T-cell (primary cell): ENCODE data around the gene CCDC137. TPM values are rescaled to one million over a fixed set of nuclear protein-coding genes. Genes with fewer than 3 reads are reported as not detected.

ENCODE experiments used
- ATAC-seq, 4 experiments: fragments of 200-7000 bp in 3 of 4; fragments of 150-1000 bp in 1 of 4; cut with Tn5 transposase; replicated peaks in 1 of 4; 1 replicate in 3 of 4; 2 replicates in 1 of 4; pipeline ENCODE4 v1.10.0; 2021; ENCODE audit warnings: moderate library complexity in 3 of 4, mild to moderate bottlenecking in 2 of 4, moderate number of reproducible peaks in 1 of 4
- CTCF ChIA-PET, 2 donors: fragments of 300-600 bp; sonication (Branson Sonifier 250); formaldehyde crosslinking; loops; one replicate each; lab custom pipeline; 2022; ENCODE audit warnings: antibody characterized with exemption in 2 of 2; lab: Charles Lee
- POLR2A ChIA-PET, 2 donors: fragments of 300-600 bp; sonication (Branson Sonifier 250); formaldehyde crosslinking; loops; one replicate each; lab custom pipeline; 2022; ENCODE audit warnings: antibody characterized with exemption in 2 of 2; lab: Charles Lee
- DNase-seq, 35 experiments: peaks; one replicate each; pipeline versions ENCODE4 v3.0.0 to v3.0.0-alpha.2; 2013 to 2023
- H3K27ac ChIP-seq: one replicate; pipeline ENCODE4 v1.5.1; 2013; ENCODE audit warnings: low read length
- H3K27me3 ChIP-seq, 2 experiments: replicated peaks in 1 of 2; 1 replicate in 1 of 2; 2 replicates in 1 of 2; pipeline versions ENCODE4 v1.6.1 to v1.7.0; 2013; ENCODE audit warnings: low read length in 1 of 2, mixed read lengths in 1 of 2; ENCODE audit not compliant: control insufficient read depth in 2 of 2, insufficient read depth in 2 of 2; ENCODE audit errors: extremely low read depth in 1 of 2
- H3K36me3 ChIP-seq, 2 donors: 1 replicate in 1 of 2; 2 replicates in 1 of 2; pipeline versions ENCODE4 v1.6.1 to v1.7.0; 2013; ENCODE audit warnings: low read length in 1 of 2; ENCODE audit not compliant: control insufficient read depth in 2 of 2, insufficient read depth in 1 of 2; ENCODE audit errors: extremely low read depth in 1 of 2
- H3K4me1 ChIP-seq, 2 experiments: 1 replicate in 1 of 2; 2 replicates in 1 of 2; pipeline versions ENCODE4 v1.6.1 to v1.7.0; 2013; ENCODE audit warnings: low read length in 2 of 2, mixed read lengths in 1 of 2; ENCODE audit not compliant: insufficient read depth in 2 of 2, control insufficient read depth in 1 of 2; ENCODE audit errors: extremely low read depth in 1 of 2
- H3K4me3 ChIP-seq, 2 donors: 1 replicate in 1 of 2; 2 replicates in 1 of 2; pipeline versions ENCODE4 v1.5.1 to v1.7.0; 2013; ENCODE audit warnings: mild to moderate bottlenecking in 2 of 2, low read length in 1 of 2, moderate library complexity in 1 of 2; ENCODE audit not compliant: control insufficient read depth in 1 of 2; ENCODE audit errors: extremely low read depth in 1 of 2
- H3K9me3 ChIP-seq: 2 replicates; pipeline ENCODE4 v1.7.0; 2013
- H3K27ac Mint-ChIP-seq, 2 donors: one replicate each; pipeline ENCODE4 v1.8.0; 2020 to 2021; ENCODE audit warnings: mild to moderate bottlenecking in 2 of 2, mixed read lengths in 2 of 2
- H3K27me3 Mint-ChIP-seq, 2 donors: one replicate each; pipeline ENCODE4 v1.8.0; 2021 to 2022; ENCODE audit warnings: mixed read lengths in 2 of 2
- H3K36me3 Mint-ChIP-seq: one replicate; pipeline ENCODE4 v1.8.0; 2021; ENCODE audit warnings: mixed read lengths
- H3K4me1 Mint-ChIP-seq, 3 donors: one replicate each; pipeline ENCODE4 v1.8.0; 2020 to 2022; ENCODE audit warnings: mixed read lengths in 3 of 3, mild to moderate bottlenecking in 1 of 3
- H3K4me3 Mint-ChIP-seq, 3 donors: one replicate each; pipeline ENCODE4 v1.8.0; 2020 to 2022; ENCODE audit warnings: mild to moderate bottlenecking in 3 of 3, mixed read lengths in 3 of 3, moderate library complexity in 3 of 3
- H3K9me3 Mint-ChIP-seq, 3 donors: one replicate each; pipeline ENCODE4 v1.8.0; 2020 to 2022; ENCODE audit warnings: mixed read lengths in 3 of 3
- WGBS: methylation state at CpG from one replicate; pipeline ENCODE4 v1.1.5; 2013; ENCODE audit warnings: missing lambda C conversion rate; ENCODE audit not compliant: insufficient coverage; 5-methylcytosine and 5-hydroxymethylcytosine counted together
- total RNA-seq, 35 experiments: library from RNA in 6 of 35; stranded (reverse) in 6 of 35; fragments of 120-200 nt in 1 of 35; gene quantifications; one replicate each; pipeline versions ENCODE4 v1.2.1 to v1.2.4 and lab custom pipeline; 2013 to 2026

The CCDC137 gene
- total RNA-seq, 5 donors from 2014 or later (not counting 1 experiment from before 2014, with no cell fraction given), result 15.9 to 33.9 (median 30.0) TPM

DNA sequence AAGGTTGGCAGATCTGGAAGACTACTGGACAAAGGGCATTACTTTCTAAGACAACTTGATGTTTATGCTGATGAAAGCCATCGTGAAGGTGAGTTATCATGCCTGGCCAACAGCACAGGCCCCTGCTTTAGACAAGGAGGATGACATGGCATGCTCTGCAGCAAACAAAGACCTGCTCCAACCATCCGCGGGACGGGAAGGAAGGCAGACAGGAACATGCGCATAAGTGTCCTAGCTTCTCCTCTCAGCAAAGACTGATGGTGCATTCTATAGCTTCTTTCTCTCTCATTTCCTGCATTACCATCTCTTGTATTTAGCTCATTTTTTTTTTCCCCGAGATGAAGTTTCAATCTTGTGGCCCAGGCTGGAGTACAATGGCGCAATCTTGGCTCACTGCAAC is 35.1 kb upstream of the CCDC137 start:
- H3K27ac ChIP-seq, result no peak overlapping the region
- ATAC-seq (no peak), DNase-seq (no peak)
- peaks cover 4 to 27% of the 10 kb centered on the region in 2 donors for H3K36me3 ChIP-seq
- H3K27me3 ChIP-seq, result no peaks in the 10 kb centered on the region
- ChIA-PET POLR2A (interaction anchor here in 1 of 2 donors (0.5 kb wide), 1 partner anchor 16 kb away, joined by 10 read pairs; no protein-coding TSS in a partner anchor), CTCF (no interaction called here)
- Mint-ChIP-seq H3K4me1 (peaks cover 14 to 28% (median 28%) of the 10 kb centered on the region in 3 donors), H3K4me3 (no peak overlapping the region), H3K9me3 (no peaks in the 10 kb centered on the region), H3K27ac (no peak overlapping the region), H3K36me3 (peaks cover 14% of the 10 kb centered on the region), H3K27me3 (no peaks in the 10 kb centered on the region)
- no peak overlapping the region for H3K4me3 ChIP-seq
- H3K9me3 ChIP-seq, result no peaks in the 10 kb centered on the region
- peaks cover 8 to 25% of the 10 kb centered on the region in 2 experiments for H3K4me1 ChIP-seq
- 98% methylated on average over 5 of the region's 7 CpGs for WGBS

DNA sequence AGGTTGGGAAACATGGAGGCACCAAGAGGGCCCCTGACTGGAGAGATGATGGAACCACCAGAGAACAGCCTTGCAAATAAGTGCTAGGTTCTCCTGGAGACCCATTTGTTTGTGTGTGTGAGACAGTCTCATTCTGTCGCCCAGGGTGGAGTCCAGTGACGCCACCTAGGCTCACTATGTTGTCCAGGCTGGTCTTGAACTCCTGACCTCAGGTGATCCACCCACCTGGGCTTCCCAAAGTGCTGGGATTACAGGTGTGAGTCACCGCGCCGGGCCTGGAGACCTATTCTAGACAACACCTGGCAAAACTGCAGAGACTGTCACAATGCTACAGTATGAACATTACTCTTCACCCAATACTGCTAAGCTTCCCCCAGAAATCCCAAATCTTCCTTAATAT is 31.1 kb upstream of the CCDC137 start:
- H3K27me3 Mint-ChIP-seq, result no peaks in the 10 kb centered on the region
- DNase-seq, result no peak
- H3K36me3 Mint-ChIP-seq, result peaks cover 3% of the 10 kb centered on the region
- peak overlapping the region in 1 of 2 donors; percentile 16 for H3K27ac Mint-ChIP-seq
- Histone ChIP-seq H3K4me1 (peaks cover 10 to 30% of the 10 kb centered on the region in 2 experiments), H3K27ac (no peak overlapping the region), H3K4me3 (no peak overlapping the region), H3K27me3 (no peaks in the 10 kb centered on the region), H3K36me3 (peaks cover 0 to 6% of the 10 kb centered on the region in 2 donors), H3K9me3 (no peaks in the 10 kb centered on the region)
- H3K4me1 Mint-ChIP-seq, result peaks cover 12 to 35% (median 33%) of the 10 kb centered on the region in 3 donors
- H3K9me3 Mint-ChIP-seq, result no peaks in the 10 kb centered on the region
- 87% methylated on average over 2 of the region's 5 CpGs for WGBS
- ChIA-PET CTCF (no interaction called here), POLR2A (no interaction called here)
- peak overlapping the region; percentile 85 to 94 (median 94) for H3K4me3 Mint-ChIP-seq
- no peak for ATAC-seq

DNA sequence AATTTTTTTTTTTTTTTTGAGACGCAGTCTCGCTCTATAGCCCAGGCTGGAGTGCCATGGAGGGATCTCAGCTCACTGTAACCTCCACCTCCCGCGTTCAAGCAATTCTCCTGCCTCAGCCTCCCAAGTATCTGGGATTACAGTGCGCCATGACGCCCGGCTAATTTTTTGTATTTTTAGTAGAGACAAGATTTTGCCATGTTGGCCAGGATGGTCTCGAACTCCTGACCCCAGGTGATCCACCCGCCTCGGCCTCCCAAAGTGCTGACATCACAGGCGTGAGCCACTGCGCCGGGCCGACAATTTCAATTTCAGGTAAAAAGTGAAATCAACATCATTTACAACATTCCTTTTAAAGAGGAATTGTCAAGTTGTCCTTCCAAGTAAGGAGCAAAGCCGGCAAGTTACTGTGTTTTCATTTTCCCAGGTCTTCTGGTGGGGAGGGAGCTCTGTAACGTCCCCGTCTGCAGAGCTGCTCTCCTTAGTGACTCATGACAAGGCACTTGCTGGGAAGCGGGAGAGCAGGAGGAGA is 30.5 kb upstream of the CCDC137 start:
- Histone ChIP-seq H3K4me3 (peak overlapping the region; percentile 87 to 92), H3K36me3 (peaks cover 0 to 3% of the 10 kb centered on the region in 2 donors), H3K9me3 (no peaks in the 10 kb centered on the region), H3K27me3 (no peaks in the 10 kb centered on the region), H3K4me1 (peaks cover 10 to 30% of the 10 kb centered on the region in 2 experiments), H3K27ac (peak overlapping the region; percentile 39)
- WGBS, result 38% methylated on average over 8 of the region's 18 CpGs
- ATAC-seq (no peak), DNase-seq (peak in 1 of 35 experiments; percentile 14)
- CTCF ChIA-PET, result no interaction called here
- H3K4me1 Mint-ChIP-seq, result peaks cover 12 to 35% (median 33%) of the 10 kb centered on the region in 3 donors
- peak overlapping the region; percentile 88 for H3K27ac Mint-ChIP-seq
- no peaks in the 10 kb centered on the region for H3K9me3 Mint-ChIP-seq
- no peaks in the 10 kb centered on the region for H3K27me3 Mint-ChIP-seq
- peak overlapping the region; percentile 85 to 94 (median 94) for H3K4me3 Mint-ChIP-seq
- peaks cover 3% of the 10 kb centered on the region for H3K36me3 Mint-ChIP-seq
- POLR2A ChIA-PET, result no interaction called here

DNA sequence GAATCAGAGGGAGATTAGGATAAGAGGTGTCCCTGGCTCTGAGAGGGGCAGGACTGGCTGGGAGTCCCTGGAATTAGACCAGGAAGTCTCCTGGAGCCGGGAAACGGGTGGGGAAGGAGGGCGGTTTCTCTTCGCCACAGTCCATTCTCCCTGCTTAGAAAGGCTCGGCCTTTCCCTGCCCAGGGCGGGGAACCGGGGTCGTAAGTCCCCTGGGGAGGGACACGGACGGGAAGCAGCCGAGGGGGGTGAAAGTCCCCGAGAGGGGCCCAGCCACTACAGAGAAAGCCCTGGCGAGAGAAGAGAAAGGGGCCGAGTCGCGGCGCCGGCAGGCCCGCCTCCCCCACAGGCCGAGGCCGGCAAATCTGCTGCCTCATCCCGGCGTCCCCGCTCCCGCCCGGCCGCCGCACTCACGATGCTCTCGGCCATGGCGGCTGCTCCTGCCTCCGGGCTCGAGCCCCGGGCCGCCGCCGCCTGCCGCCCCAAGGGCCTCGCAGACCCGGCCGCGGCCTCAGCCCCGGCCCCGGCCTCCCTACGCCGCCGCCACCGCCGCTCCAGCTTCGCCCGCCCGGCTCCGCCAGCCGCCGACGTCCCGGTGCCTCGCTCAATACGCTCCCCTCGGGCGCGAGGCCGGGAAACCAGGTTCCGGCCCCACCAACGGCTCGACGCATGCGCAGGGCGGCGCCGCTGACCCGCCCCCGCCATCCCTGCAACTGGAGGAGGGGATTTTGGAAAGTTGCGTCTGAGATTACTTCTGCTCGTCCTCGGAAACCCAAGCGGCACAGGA is 29.8 kb upstream of the CCDC137 start, which contains the start of the genes NPLOC4 and TSPAN10:
Gene NPLOC4, minus strand, starts transcription at position 608 of the 784 bp plus-strand sequence. Its CDS starts 182 bp downstream, at position 426.
Gene TSPAN10, plus strand, starts transcription at position 692 of the 784 bp plus-strand sequence. CDS start 5,217 bp downstream, outside the sequence.
- peak within 1 kb of the TSS; percentile 88 for H3K27ac Mint-ChIP-seq
- H3K9me3 ChIP-seq, result no peaks in the 10 kb centered on the region
- H3K36me3 ChIP-seq, result peaks cover 0 to 3% of the 10 kb centered on the region in 2 donors
- H3K4me1 ChIP-seq, result peaks cover 10 to 30% of the 10 kb centered on the region in 2 experiments
- CTCF ChIA-PET, result no interaction called here
- peak within 1 kb of the TSS; percentile 87 to 92 for H3K4me3 ChIP-seq
- no peaks in the 10 kb centered on the region for H3K27me3 ChIP-seq
- peak within 1 kb of the TSS; percentile 85 to 94 (median 94) for H3K4me3 Mint-ChIP-seq
- H3K27ac ChIP-seq, result peak within 1 kb of the TSS; percentile 39
- ATAC-seq (peak; percentile 92 to 96 (median 94)), DNase-seq (peak; percentile 50 to 91 (median 72))
- H3K27me3 Mint-ChIP-seq, result no peaks in the 10 kb centered on the region
- peaks cover 12 to 31% (median 29%) of the 10 kb centered on the region in 3 donors for H3K4me1 Mint-ChIP-seq
- no peaks in the 10 kb centered on the region for H3K9me3 Mint-ChIP-seq
- H3K36me3 Mint-ChIP-seq, result peaks cover 3% of the 10 kb centered on the region
- POLR2A ChIA-PET, result no interaction called here
- WGBS, result 0% methylated on average over 48 of the region's 77 CpGs

DNA sequence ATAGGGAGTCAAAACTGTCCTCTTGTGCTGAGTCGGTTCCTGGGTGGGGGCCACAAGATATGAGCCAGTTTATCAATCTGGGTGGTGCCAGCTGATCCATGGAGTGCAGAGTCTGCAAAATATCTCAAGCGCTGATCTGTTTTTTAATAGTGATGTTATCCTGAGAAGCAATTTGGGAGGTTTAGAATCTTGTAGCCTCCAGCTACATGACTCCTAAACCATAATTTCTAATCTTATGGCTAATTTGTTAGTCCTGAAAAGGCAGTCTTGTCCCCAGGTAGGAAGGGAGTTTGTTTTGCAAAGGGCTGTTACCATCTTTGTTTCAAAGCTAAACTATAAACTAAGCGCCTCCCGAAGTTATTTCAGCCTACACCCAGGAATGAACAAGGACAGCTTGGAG is 27.9 kb upstream of the CCDC137 start:
- H3K4me1 Mint-ChIP-seq, result peaks cover 12 to 26% (median 23%) of the 10 kb centered on the region in 3 donors
- ChIA-PET CTCF (no interaction called here), POLR2A (no interaction called here)
- no peak overlapping the region for H3K27ac Mint-ChIP-seq
- 91% methylated on average over 1 of the region's 4 CpGs for WGBS
- Histone ChIP-seq H3K36me3 (no peaks in the 10 kb centered on the region), H3K9me3 (no peaks in the 10 kb centered on the region), H3K4me1 (peaks cover 10 to 27% of the 10 kb centered on the region in 2 experiments), H3K4me3 (no peak overlapping the region), H3K27me3 (peaks cover 0 to 3% of the 10 kb centered on the region in 2 experiments), H3K27ac (no peak overlapping the region)
- DNase-seq, result no peak
- H3K27me3 Mint-ChIP-seq, result no peaks in the 10 kb centered on the region
- ATAC-seq, result no peak
- H3K4me3 Mint-ChIP-seq, result peak overlapping the region in 1 of 3 donors; percentile 17
- no peaks in the 10 kb centered on the region for H3K36me3 Mint-ChIP-seq
- H3K9me3 Mint-ChIP-seq, result no peaks in the 10 kb centered on the region

DNA sequence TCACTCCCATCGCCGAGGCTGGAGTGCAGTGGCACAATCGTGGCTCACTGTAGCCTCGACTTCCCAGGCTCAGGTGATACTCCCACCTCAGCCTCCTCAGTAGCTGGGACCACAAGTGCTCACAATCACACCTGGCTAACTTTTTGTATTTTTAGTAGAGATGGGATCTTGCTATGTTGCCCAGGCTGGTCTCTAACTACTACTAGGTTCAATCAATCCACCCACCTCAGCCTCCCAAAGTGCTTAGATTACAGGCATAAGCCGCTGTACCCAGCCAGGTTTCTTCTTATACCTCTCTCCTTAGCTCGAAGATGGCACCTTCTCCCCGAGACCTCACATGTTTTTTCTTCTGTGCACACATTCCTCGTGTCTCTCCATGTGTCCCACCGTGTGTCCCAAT is 26.5 kb upstream of the CCDC137 start:
- peaks cover 8 to 19% of the 10 kb centered on the region in 2 experiments for H3K4me1 ChIP-seq
- no CpG with 5 or more reads among the region's 9 CpGs for WGBS
- H3K4me3 ChIP-seq, result no peak overlapping the region
- no peaks in the 10 kb centered on the region for H3K27me3 Mint-ChIP-seq
- no peak for DNase-seq
- no peaks in the 10 kb centered on the region for H3K36me3 Mint-ChIP-seq
- peaks cover 0 to 5% of the 10 kb centered on the region in 2 experiments for H3K27me3 ChIP-seq
- POLR2A ChIA-PET, result interaction anchor here in 1 of 2 donors (0.6 kb wide), 1 partner anchor 23 kb away, joined by 3 read pairs; no protein-coding TSS in a partner anchor
- H3K9me3 Mint-ChIP-seq, result no peaks in the 10 kb centered on the region
- no peaks in the 10 kb centered on the region for H3K36me3 ChIP-seq
- CTCF ChIA-PET, result interaction anchor here in 1 of 2 donors (0.5 kb wide), 1 partner anchor 682 kb away, joined by 4 read pairs; no protein-coding TSS in a partner anchor
- H3K4me1 Mint-ChIP-seq, result peaks cover 12 to 18% (median 16%) of the 10 kb centered on the region in 3 donors
- H3K27ac Mint-ChIP-seq, result no peak overlapping the region
- H3K9me3 ChIP-seq, result no peaks in the 10 kb centered on the region
- no peak overlapping the region for H3K27ac ChIP-seq
- no peak overlapping the region for H3K4me3 Mint-ChIP-seq
- no peak for ATAC-seq
